MM.1S (cell line): ENCODE results near the gene THAP7.
A peak's percentile ranks its signal among the peaks of the same experiment; 100 is the strongest.

Experiments
- DNase-seq: peaks from one replicate; pipeline ENCODE4 v3.0.0-alpha.2; 2015
- H2AFZ ChIP-seq: fragments of 300-600 bp; sonication (generic); 2 replicates; pipeline ENCODE4 v1.6.0; 2016; ENCODE audit warnings: antibody characterized with exemption, low read length
- H3F3A ChIP-seq: fragments of 300-600 bp; sonication (generic); 2 replicates; pipeline ENCODE4 v1.6.1; 2016; ENCODE audit warnings: mild to moderate bottlenecking, antibody characterized with exemption, low read length, moderate library complexity, mixed read lengths; ENCODE audit not compliant: insufficient read depth
- H3K27ac ChIP-seq: fragments of 300-600 bp; sonication (generic); 2 replicates; pipeline ENCODE4 v1.5.1; 2016; ENCODE audit warnings: mild to moderate bottlenecking, low read length
- H3K27me3 ChIP-seq: fragments of 300-600 bp; sonication (generic); replicated peaks from 2 replicates; pipeline ENCODE4 v1.6.0; 2016; ENCODE audit warnings: low read length; ENCODE audit not compliant: insufficient read depth
- H3K36me3 ChIP-seq: fragments of 300-600 bp; sonication (generic); replicated peaks from 2 replicates; pipeline ENCODE4 v1.6.1; 2016; ENCODE audit warnings: mild to moderate bottlenecking, low read length, mixed read lengths; ENCODE audit not compliant: insufficient read depth
- H3K4me1 ChIP-seq: fragments of 300-600 bp; sonication (generic); 2 replicates; pipeline ENCODE4 v1.6.1; 2016; ENCODE audit warnings: low read length, mixed read lengths
- H3K4me2 ChIP-seq: fragments of 300-600 bp; sonication (generic); 2 replicates; pipeline ENCODE4 v1.6.0; 2016; ENCODE audit warnings: low read depth, low read length
- H3K4me3 ChIP-seq: fragments of 300-600 bp; sonication (generic); 2 replicates; pipeline ENCODE4 v1.5.1; 2016; ENCODE audit warnings: low read length, mixed read lengths
- H3K79me2 ChIP-seq: fragments of 300-600 bp; sonication (generic); 2 replicates; pipeline ENCODE4 v1.6.1; 2016; ENCODE audit warnings: mixed run types, low read length, mixed read lengths
- H3K9ac ChIP-seq: fragments of 300-600 bp; sonication (generic); 2 replicates; pipeline ENCODE4 v1.6.1; 2016; ENCODE audit warnings: low read length, mixed read lengths
- H3K9me2 ChIP-seq: fragments of 300-600 bp; sonication (generic); replicated peaks from 2 replicates; pipeline ENCODE4 v1.6.1; 2016; ENCODE audit warnings: mild to moderate bottlenecking, low read length, mixed read lengths; ENCODE audit not compliant: insufficient read depth
- H3K9me3 ChIP-seq: fragments of 300-600 bp; sonication (generic); replicated peaks from 2 replicates; pipeline ENCODE4 v1.6.1; 2016; ENCODE audit warnings: mild to moderate bottlenecking, low read length, mixed read lengths; ENCODE audit not compliant: insufficient read depth
- H4K20me1 ChIP-seq: fragments of 300-600 bp; sonication (generic); 2 replicates; pipeline ENCODE4 v1.6.1; 2016; ENCODE audit warnings: mild to moderate bottlenecking, low read length, moderate library complexity, mixed read lengths; ENCODE audit not compliant: insufficient read depth
- EZH2 ChIP-seq: fragments of 300-600 bp; sonication (generic); optimal IDR thresholded peaks from 2 replicates; pipeline ENCODE3; 2017; ENCODE audit warnings: low read depth, mild to moderate bottlenecking, antibody characterized with exemption, low read length, mixed read lengths
- EZH2phosphoT487 ChIP-seq: fragments of 300-600 bp; sonication (generic); IDR thresholded peaks from 2 replicates; pipeline ENCODE4 v1.6.1; 2018; ENCODE audit warnings: antibody characterized with exemption, low read length
- TF ChIP-seq, protein P1 (sequence below): fragments of 300-600 bp; sonication (generic); IDR thresholded peaks from 2 replicates; pipeline ENCODE4 v1.5.1; 2016; ENCODE audit warnings: antibody characterized with exemption, low read length, mixed read lengths

The THAP7 gene

DNA sequence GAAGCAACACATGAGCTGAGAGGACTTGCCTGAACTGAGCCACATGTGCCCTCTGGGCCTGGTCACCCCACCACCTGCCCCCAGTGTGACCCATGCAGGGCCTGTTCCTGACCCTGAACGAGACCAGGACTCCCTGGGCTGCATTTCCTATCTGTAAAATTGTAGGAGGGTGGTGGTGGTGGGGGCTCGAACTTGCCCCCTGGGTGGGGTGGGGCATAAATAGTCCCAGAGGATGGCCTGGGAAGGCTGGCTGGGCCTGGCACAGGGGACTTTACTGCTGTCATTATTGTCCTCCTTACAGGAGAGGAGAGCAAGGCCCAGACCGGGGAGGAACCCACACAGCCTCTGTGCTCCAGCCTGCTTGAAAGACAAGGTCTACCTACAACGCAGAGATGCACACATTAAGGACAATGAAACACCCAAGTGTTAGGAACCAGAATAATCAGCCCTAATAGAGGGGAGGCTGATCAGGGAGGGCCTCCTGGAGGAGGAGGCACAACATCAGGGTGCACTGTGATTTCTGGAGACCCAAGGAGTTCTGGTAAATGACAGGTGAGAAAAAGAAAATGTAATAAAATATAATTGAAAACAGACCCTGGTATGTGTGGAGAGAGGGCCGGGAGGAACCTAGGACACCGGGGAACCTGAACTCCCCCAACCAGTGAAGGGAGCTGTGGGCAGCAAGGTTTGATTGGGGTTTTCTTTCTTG is 37.7 kb downstream of the THAP7 start:
- peaks cover 10% of the 10 kb centered on the region for H3K4me1 ChIP-seq
- no peaks in the 10 kb centered on the region for H3K9me3 ChIP-seq
- no peaks in the 10 kb centered on the region for H3F3A ChIP-seq
- no peaks in the 10 kb centered on the region for H3K9me2 ChIP-seq
- H2AFZ ChIP-seq = peak overlapping the region; percentile 17; the same call in 1 of the 2 replicates
- peaks cover 7% of the 10 kb centered on the region; the same call in 1 of the 2 replicates for H3K27me3 ChIP-seq
- H3K36me3 ChIP-seq = no peaks in the 10 kb centered on the region
- H4K20me1 ChIP-seq = no peaks in the 10 kb centered on the region
- DNase-seq = no peak
- H3K4me2 ChIP-seq = peak overlapping the region; percentile 79
- H3K27ac ChIP-seq = no peak overlapping the region
- TF ChIP-seq EZH2 (no peak), EZH2phosphoT487 (no peak)
- TF ChIP-seq, protein P1, sequence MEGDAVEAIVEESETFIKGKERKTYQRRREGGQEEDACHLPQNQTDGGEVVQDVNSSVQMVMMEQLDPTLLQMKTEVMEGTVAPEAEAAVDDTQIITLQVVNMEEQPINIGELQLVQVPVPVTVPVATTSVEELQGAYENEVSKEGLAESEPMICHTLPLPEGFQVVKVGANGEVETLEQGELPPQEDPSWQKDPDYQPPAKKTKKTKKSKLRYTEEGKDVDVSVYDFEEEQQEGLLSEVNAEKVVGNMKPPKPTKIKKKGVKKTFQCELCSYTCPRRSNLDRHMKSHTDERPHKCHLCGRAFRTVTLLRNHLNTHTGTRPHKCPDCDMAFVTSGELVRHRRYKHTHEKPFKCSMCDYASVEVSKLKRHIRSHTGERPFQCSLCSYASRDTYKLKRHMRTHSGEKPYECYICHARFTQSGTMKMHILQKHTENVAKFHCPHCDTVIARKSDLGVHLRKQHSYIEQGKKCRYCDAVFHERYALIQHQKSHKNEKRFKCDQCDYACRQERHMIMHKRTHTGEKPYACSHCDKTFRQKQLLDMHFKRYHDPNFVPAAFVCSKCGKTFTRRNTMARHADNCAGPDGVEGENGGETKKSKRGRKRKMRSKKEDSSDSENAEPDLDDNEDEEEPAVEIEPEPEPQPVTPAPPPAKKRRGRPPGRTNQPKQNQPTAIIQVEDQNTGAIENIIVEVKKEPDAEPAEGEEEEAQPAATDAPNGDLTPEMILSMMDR = no peak
- no peaks in the 10 kb centered on the region for H3K79me2 ChIP-seq
- H3K9ac ChIP-seq = no peak overlapping the region; the same call in 1 of the 2 replicates
- peak overlapping the region; percentile 49; the same call in 1 of the 2 replicates for H3K4me3 ChIP-seq

DNA sequence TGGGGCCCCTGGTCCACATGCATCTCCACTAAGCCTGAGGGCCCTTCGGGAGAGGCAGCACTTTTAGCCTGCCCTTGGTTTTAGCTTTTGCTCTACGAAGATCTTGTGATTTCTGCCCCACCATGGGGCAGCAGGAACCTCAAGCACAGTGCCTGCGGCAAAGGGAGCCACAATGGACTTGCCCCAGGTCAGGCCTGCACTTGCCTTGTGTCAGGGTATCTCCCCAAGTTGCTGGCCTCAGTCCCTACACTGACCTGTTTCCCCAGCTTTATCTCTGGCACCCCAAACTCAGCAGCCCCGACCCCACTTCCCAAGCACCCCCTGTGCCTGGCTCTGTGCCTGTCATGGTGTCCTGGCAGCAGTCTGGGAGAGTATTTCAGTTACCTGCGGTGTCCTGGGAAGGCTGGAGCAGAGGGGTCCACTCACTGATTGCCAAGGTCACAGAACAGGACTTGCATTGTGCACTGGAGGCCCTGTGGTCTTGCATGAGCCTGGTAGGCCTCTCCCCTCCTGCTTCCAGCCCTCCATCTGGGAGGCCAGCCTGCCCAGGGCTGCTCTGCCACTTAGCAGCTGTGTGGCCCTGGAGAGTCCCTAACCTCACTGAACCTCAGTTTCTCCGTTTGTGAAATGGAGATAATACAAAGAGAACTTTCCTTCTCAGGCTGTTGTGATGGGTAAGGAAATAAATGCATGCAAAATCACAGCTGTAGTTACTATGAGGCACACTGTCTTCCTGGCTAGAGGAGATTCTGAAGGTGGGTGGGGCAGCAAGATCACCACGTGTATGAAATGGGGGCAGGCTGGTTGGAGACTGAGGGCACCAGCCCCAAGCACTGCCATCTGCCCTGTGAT is 38.5 kb downstream of the THAP7 start:
- H3K4me2 ChIP-seq = no peak overlapping the region
- H3K4me3 ChIP-seq = no peak overlapping the region
- H3K9me3 ChIP-seq = no peaks in the 10 kb centered on the region
- TF ChIP-seq, protein P1 = no peak
- H3K9me2 ChIP-seq = no peaks in the 10 kb centered on the region
- no peak overlapping the region for H2AFZ ChIP-seq
- no peaks in the 10 kb centered on the region for H4K20me1 ChIP-seq
- peaks cover 10% of the 10 kb centered on the region for H3K4me1 ChIP-seq
- H3K27ac ChIP-seq = no peak overlapping the region
- no peak overlapping the region for H3K9ac ChIP-seq
- H3F3A ChIP-seq = no peaks in the 10 kb centered on the region
- no peak for DNase-seq
- no peaks in the 10 kb centered on the region for H3K36me3 ChIP-seq
- H3K79me2 ChIP-seq = no peaks in the 10 kb centered on the region
- H3K27me3 ChIP-seq = peaks cover 7% of the 10 kb centered on the region; the same call in 1 of the 2 replicates

DNA sequence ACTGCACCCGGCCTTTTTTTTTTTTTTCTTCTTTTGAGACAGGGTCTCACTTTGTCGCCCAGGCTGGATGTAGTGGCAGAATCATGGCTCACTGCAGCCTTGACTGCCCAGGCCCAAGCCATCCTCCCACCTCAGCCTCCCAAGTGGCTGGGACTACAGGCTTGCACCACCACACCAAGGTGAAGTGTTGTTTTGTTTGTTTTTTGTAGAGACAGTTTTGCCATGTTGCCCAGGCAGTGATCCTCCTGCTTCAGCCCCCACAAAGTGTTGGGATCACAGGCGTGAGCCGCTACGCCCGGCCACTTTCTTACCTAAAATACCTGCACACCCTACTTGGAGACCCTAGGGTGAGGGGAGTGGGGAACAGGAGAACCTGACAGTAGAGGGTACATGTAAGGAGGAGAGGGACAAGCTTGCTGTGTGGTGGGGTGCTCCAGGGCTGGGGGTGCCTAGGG is 39.4 kb downstream of the THAP7 start:
- H3K27me3 ChIP-seq = peaks cover 7% of the 10 kb centered on the region; the same call in 1 of the 2 replicates
- no peak overlapping the region for H3K9ac ChIP-seq
- no peak overlapping the region for H3K4me2 ChIP-seq

More for the DNA sequence above, 39.4 kb downstream of the THAP7 start:
- no peak for DNase-seq
- no peak overlapping the region for H3K27ac ChIP-seq
- no peaks in the 10 kb centered on the region for H3K9me2 ChIP-seq
- no peak for TF ChIP-seq EZH2phosphoT487
- TF ChIP-seq, protein P1 = no peak
- no peak for TF ChIP-seq EZH2
- no peaks in the 10 kb centered on the region for H3K36me3 ChIP-seq
- H3K4me3 ChIP-seq = no peak overlapping the region
- no peaks in the 10 kb centered on the region for H4K20me1 ChIP-seq
- no peaks in the 10 kb centered on the region for H3K9me3 ChIP-seq
- peaks cover 10% of the 10 kb centered on the region for H3K4me1 ChIP-seq
- no peaks in the 10 kb centered on the region for H3K79me2 ChIP-seq
- no peaks in the 10 kb centered on the region for H3F3A ChIP-seq
- no peak overlapping the region for H2AFZ ChIP-seq
